Epidermal melanocyte (primary cell): ENCODE measurements around the gene SP110.
"Not testable (repeated sequence)": the region's sequence is repeated elsewhere in the genome, so short reads cannot be mapped to it uniquely, and the experiment has no call there.

Source experiments
- DNase-seq: peaks from one replicate; pipeline ENCODE4 v3.0.0; 2011; ENCODE audit warnings: low spot score; ENCODE audit not compliant: insufficient read length

SP110 gene

GRCh38 chr2:230224458-230224857 lies 4.7 kb upstream of the SP110 start:
- no peak for DNase-seq

GRCh38 chr2:230222829-230223228 lies 3.0 kb upstream of the SP110 start:
- not testable (repeated sequence) for DNase-seq

- no peak for DNase-seq
These were observed 1.7 kb upstream of the SP110 start for GRCh38 chr2:230221493-230221892.

- DNase-seq, result no peak
These were observed 674 bp upstream of the SP110 start for GRCh38 chr2:230220347-230220969.

GRCh38 chr2:230218421-230218820 lies 1.4 kb downstream of the SP110 start:
- DNase-seq, result no peak

GRCh38 chr2:230217424-230217823 lies 2.4 kb downstream of the SP110 start:
- no peak for DNase-seq

GRCh38 chr2:230216489-230216888 lies 3.3 kb downstream of the SP110 start:
- DNase-seq, result no peak

GRCh38 chr2:230209422-230210051 lies 10.2 kb downstream of the SP110 start:
- DNase-seq, result no peak

- no peak for DNase-seq
These were observed 11.2 kb downstream of the SP110 start for GRCh38 chr2:230208576-230208975.

GRCh38 chr2:230205721-230206120 lies 14.1 kb downstream of the SP110 start:
- no peak for DNase-seq

GRCh38 chr2:230205034-230205433 lies 14.8 kb downstream of the SP110 start:
- DNase-seq, result no peak

- no peak for DNase-seq
These were observed 16.6 kb downstream of the SP110 start for GRCh38 chr2:230203110-230203676.

- DNase-seq, result no peak
These were observed 17.2 kb downstream of the SP110 start for GRCh38 chr2:230202430-230203109.

- DNase-seq, result no peak
These were observed 34.8 kb downstream of the SP110 start for GRCh38 chr2:230184727-230185578.

- no peak for DNase-seq
These were observed 38.6 kb downstream of the SP110 start for GRCh38 chr2:230181195-230181594.

GRCh38 chr2:230179907-230180306 lies 39.9 kb downstream of the SP110 start:
- DNase-seq, result no peak

- DNase-seq, result no peak
These were observed 41.0 kb downstream of the SP110 start for GRCh38 chr2:230178546-230179485.

GRCh38 chr2:230176996-230177395 lies 42.8 kb downstream of the SP110 start:
- no peak for DNase-seq

GRCh38 chr2:230174466-230174865 lies 45.3 kb downstream of the SP110 start:
- no peak for DNase-seq

GRCh38 chr2:230172852-230173251 lies 46.9 kb downstream of the SP110 start:
- DNase-seq, result no peak
